SK-N-SH (cell line): ENCODE data around the gene ZFP92. TPM values are rescaled to one million over a fixed set of nuclear protein-coding genes. Genes with fewer than 3 reads are reported as not detected.

ENCODE experiments used
- CTCF ChIA-PET: fragments of 300-600, 350-600 bp; formaldehyde crosslinking; extraction: SDS; loops from one replicate; lab custom pipeline; 2021; lab: Yijun Ruan, JAX
- POLR2A ChIA-PET: fragments of 350-600 bp; sonication (Branson Sonifier 250); formaldehyde crosslinking; extraction: SDS; loops from one replicate; lab custom pipeline; 2020; ENCODE audit warnings: antibody characterized with exemption, inconsistent platforms; lab: Yijun Ruan, JAX
- DNase-seq: peaks from one replicate; pipeline ENCODE4 v3.0.0; 2012
- H2AFZ ChIP-seq: fragments of 200-600 bp; sonication (generic); 2 replicates; pipeline ENCODE4 v1.8.1; 2016; ENCODE audit warnings: antibody characterized with exemption, mild to moderate bottlenecking, low read depth
- H3F3A ChIP-seq: fragments of 200-600 bp; sonication (generic); replicated peaks from 2 replicates; pipeline ENCODE3; 2016; ENCODE audit warnings: antibody characterized with exemption, mild to moderate bottlenecking; ENCODE audit not compliant: insufficient read depth
- H3K27ac ChIP-seq, 2 experiments: fragments of 200-500 bp in 1 of 2; fragments of 200-600 bp in 1 of 2; sonication (Bioruptor generic) in 1 of 2; sonication (generic), shearing (Covaris generic) in 1 of 2; 2 replicates each; pipeline versions ENCODE4 v1.5.1 to v1.6.1; 2014 to 2016; ENCODE audit warnings: low read depth in 2 of 2, inconsistent platforms in 1 of 2, low read length in 1 of 2, mild to moderate bottlenecking in 1 of 2, mixed read lengths in 1 of 2
- H3K27me3 ChIP-seq: fragments of 200-600 bp; sonication (generic), shearing (Covaris generic); 2 replicates; pipeline ENCODE4 v1.6.1; 2016; ENCODE audit warnings: mixed run types; ENCODE audit not compliant: insufficient read depth
- H3K36me3 ChIP-seq, 2 experiments: fragments of 200-500 bp in 1 of 2; fragments of 200-600 bp in 1 of 2; sonication (Bioruptor generic) in 1 of 2; sonication (generic) in 1 of 2; replicated peaks in 1 of 2; 2 replicates each; pipeline versions ENCODE3 to v1.5.1; 2014 to 2016; ENCODE audit warnings: low read length in 1 of 2, mild to moderate bottlenecking in 1 of 2; ENCODE audit not compliant: insufficient read depth in 2 of 2, control insufficient read depth in 1 of 2
- H3K4me1 ChIP-seq, 2 experiments: fragments of 200-500 bp in 1 of 2; fragments of 200-600 bp in 1 of 2; sonication (Bioruptor generic) in 1 of 2; sonication (generic), shearing (Covaris generic) in 1 of 2; 2 replicates each; pipeline versions ENCODE4 v1.5.1 to v1.6.1; 2014 to 2016; ENCODE audit warnings: low read depth in 1 of 2, low read length in 1 of 2, mixed run types in 1 of 2; ENCODE audit not compliant: insufficient read depth in 2 of 2, control insufficient read depth in 1 of 2
- H3K4me2 ChIP-seq: fragments of 200-600 bp; sonication (generic), shearing (Covaris generic); 2 replicates; pipeline ENCODE4 v1.6.1; 2017; ENCODE audit warnings: mixed run types
- H3K4me3 ChIP-seq, 2 experiments: fragments of 200-500 bp in 1 of 2; fragments of 200-600 bp in 1 of 2; sonication (Bioruptor generic) in 1 of 2; sonication (generic), shearing (Covaris generic) in 1 of 2; 2 replicates each; pipeline versions ENCODE4 v1.5.1 to v1.8.1; 2014 to 2016; ENCODE audit warnings: low read depth in 2 of 2, inconsistent platforms in 1 of 2, low read length in 1 of 2, mild to moderate bottlenecking in 1 of 2, mixed read lengths in 1 of 2, moderate library complexity in 1 of 2
- H3K79me2 ChIP-seq: fragments of 200-600 bp; sonication (generic); 2 replicates; pipeline ENCODE4 v1.8.1; 2017; ENCODE audit warnings: mild to moderate bottlenecking; ENCODE audit not compliant: insufficient read depth
- H3K9ac ChIP-seq: fragments of 200-600 bp; sonication (generic); 2 replicates; pipeline ENCODE4 v1.6.1; 2017; ENCODE audit warnings: mixed run types
- H3K9me2 ChIP-seq: fragments of 200-600 bp; sonication (generic); 2 replicates; pipeline ENCODE4 v1.6.1; 2017; ENCODE audit warnings: mixed run types
- H3K9me3 ChIP-seq: fragments of 200-600 bp; sonication (generic); 2 replicates; pipeline ENCODE4 v1.6.1; 2017; ENCODE audit warnings: mixed run types, mild to moderate bottlenecking, moderate library complexity
- H4K20me1 ChIP-seq: fragments of 200-600 bp; sonication (generic); 2 replicates; pipeline ENCODE4 v1.6.1; 2017; ENCODE audit warnings: mild to moderate bottlenecking, mixed run types; ENCODE audit not compliant: insufficient read depth
- CHD2 ChIP-seq: fragments of 150-350 bp; IDR thresholded peaks from 2 replicates; pipeline ENCODE4 v1.6.1; 2018; ENCODE audit warnings: low read length; ENCODE audit not compliant: partially characterized antibody
- EP300 ChIP-seq, 2 experiments: IDR thresholded peaks; 2 replicates each; pipeline versions ENCODE4 v1.4.0 to v1.6.1; 2012; ENCODE audit warnings: borderline replicate concordance in 1 of 2, low read depth in 1 of 2, low read length in 1 of 2
- FOSL2 ChIP-seq: IDR thresholded peaks from 2 replicates; pipeline ENCODE4 v1.4.0; 2012; ENCODE audit warnings: low read depth, mild to moderate bottlenecking, moderate library complexity, borderline replicate concordance
- FOXM1 ChIP-seq: IDR thresholded peaks from 2 replicates; pipeline ENCODE4 v1.4.0; 2012; ENCODE audit warnings: low read depth, mild to moderate bottlenecking
- GATA2 ChIP-seq: sonication (generic); formaldehyde crosslinking; IDR thresholded peaks from 2 replicates; pipeline ENCODE4 v1.5.0; 2020; ENCODE audit warnings: mild to moderate bottlenecking, missing genetic modification reagents
- JUND ChIP-seq: IDR thresholded peaks from 2 replicates; pipeline ENCODE4 v1.4.0; 2012
- MEF2A ChIP-seq: IDR thresholded peaks from 2 replicates; pipeline ENCODE4 v1.4.0; 2012; ENCODE audit warnings: low read depth, borderline replicate concordance
- POLR2AphosphoS5 ChIP-seq: IDR thresholded peaks from 2 replicates; pipeline ENCODE4 v1.6.1; 2012; ENCODE audit warnings: low read depth, low read length
- RAD21 ChIP-seq: IDR thresholded peaks from 2 replicates; pipeline ENCODE4 v1.6.1; 2012; ENCODE audit warnings: mild to moderate bottlenecking, low read length
- USF1 ChIP-seq: IDR thresholded peaks from 2 replicates; pipeline ENCODE4 v1.4.0; 2012; ENCODE audit warnings: low read depth, borderline replicate concordance
- USF2 ChIP-seq: fragments of 150-350 bp; IDR thresholded peaks from 2 replicates; pipeline ENCODE4 v1.6.1; 2017; ENCODE audit warnings: antibody characterized with exemption, low read length, low read depth, borderline replicate concordance
- WGBS: methylation state at CpG from one replicate; pipeline ENCODE4 v1.1.6; 2017; ENCODE audit warnings: low lambda C conversion rate; 5-methylcytosine and 5-hydroxymethylcytosine counted together
- polyA plus RNA-seq, 3 experiments: library from polyadenylated mRNA; depleted of rRNA; stranded (reverse); fragments of >200 nt; gene quantifications; 2 replicates each; pipeline ENCODE4 v1.2.3, GENCODE V29; 2012

ZFP92 gene
- polyA plus RNA-seq, 1 of the 3 experiments (the other 2 are of a cell fraction): 0.28 TPM

- Histone ChIP-seq H3K36me3 (no peaks in the 10 kb centered on the region), H3K4me3 (no peak overlapping the region), H3K9me2 (no peaks in the 10 kb centered on the region), H3K4me1 (no peaks in the 10 kb centered on the region), H3K4me2 (no peak overlapping the region), H3K9me3 (no peaks in the 10 kb centered on the region), H4K20me1 (no peaks in the 10 kb centered on the region), H3K9ac (no peak overlapping the region), H3K79me2 (no peaks in the 10 kb centered on the region), H3K27me3 (peaks cover 21% of the 10 kb centered on the region), H2AFZ (no peak overlapping the region), H3F3A (no peaks in the 10 kb centered on the region), H3K27ac (no peak overlapping the region)
- DNase-seq: no peak
- no peak for TF ChIP-seq USF2
- no peak for TF ChIP-seq CHD2
- no peak for TF ChIP-seq USF1
- no peak for TF ChIP-seq GATA2
- no peak for TF ChIP-seq POLR2AphosphoS5
- POLR2A ChIA-PET: no interaction called here
- WGBS: 17% methylated on average over 2 of the region's 26 CpGs
- CTCF ChIA-PET: no interaction called here
Observed at GRCh38 chrX:153396320-153397195, 14.7 kb upstream of the ZFP92 start.

- TF ChIP-seq EP300 (IDR thresholded peaks at IDR 0.05; ENCODE audit: borderline replicate concordance in 1 of 2, low read depth in 1 of 2, low read length in 1 of 2) (no peak), FOXM1 (no peak), GATA2 (no peak), MEF2A (no peak), FOSL2 (no peak), JUND (no peak), RAD21 (no peak), USF1 (no peak)
- Histone ChIP-seq H2AFZ (no peak overlapping the region), H3K27ac (no peak overlapping the region), H3K4me2 (no peak overlapping the region), H3K9me2 (no peaks in the 10 kb centered on the region), H4K20me1 (no peaks in the 10 kb centered on the region), H3F3A (peaks cover 2% of the 10 kb centered on the region), H3K79me2 (no peaks in the 10 kb centered on the region), H3K9me3 (no peaks in the 10 kb centered on the region), H3K4me1 (no peaks in the 10 kb centered on the region), H3K27me3 (peaks cover 24% of the 10 kb centered on the region), H3K36me3 (no peaks in the 10 kb centered on the region), H3K4me3 (no peak overlapping the region), H3K9ac (no peak overlapping the region)
- no peak for DNase-seq
- ChIA-PET POLR2A (no interaction called here), CTCF (no interaction called here)
- WGBS: 54% methylated on average over 6 of the region's 27 CpGs
Observed at GRCh38 chrX:153397256-153397960, 13.9 kb upstream of the ZFP92 start.
